ENCODE measurements around the gene PGA4.
A peak's percentile ranks its signal among the peaks of the same experiment; 100 is the strongest.
"Not testable (repeated sequence)": the region's sequence is repeated elsewhere in the genome, so short reads cannot be mapped to it uniquely, and the experiment has no call there.

The PGA4 gene

DNA sequence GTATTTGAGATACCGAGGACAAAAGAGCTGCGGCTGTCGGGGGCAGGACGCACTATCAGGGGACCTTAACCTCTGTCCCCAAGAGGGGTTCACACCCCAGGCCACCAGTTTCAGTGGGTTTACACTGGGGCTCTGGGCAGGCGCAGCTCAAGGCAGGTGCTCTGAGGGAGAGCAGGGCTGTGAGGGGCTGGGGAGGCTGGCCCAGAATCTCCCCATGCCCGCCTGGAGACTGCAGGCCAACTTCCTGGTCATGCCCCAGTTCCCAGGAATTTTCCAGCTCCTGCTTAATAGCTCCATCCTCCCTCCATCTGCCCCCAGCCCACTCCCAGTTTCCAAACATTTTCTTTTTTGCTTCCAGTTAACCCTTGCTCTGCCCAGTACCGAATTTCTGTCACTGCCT lies 26.4 kb upstream of the PGA4 start:
- H3K9me3 Mint-ChIP-seq: no peaks in the 10 kb centered on the region
- H3K36me3 Mint-ChIP-seq: no peaks in the 10 kb centered on the region
- peaks cover 7% of the 10 kb centered on the region for H3K4me1 Mint-ChIP-seq
- no peak overlapping the region for H3K4me3 Mint-ChIP-seq
- H3K27me3 Mint-ChIP-seq: peaks cover 62% of the 10 kb centered on the region
- H3K27ac Mint-ChIP-seq: no peak overlapping the region
- no peak for ATAC-seq

DNA sequence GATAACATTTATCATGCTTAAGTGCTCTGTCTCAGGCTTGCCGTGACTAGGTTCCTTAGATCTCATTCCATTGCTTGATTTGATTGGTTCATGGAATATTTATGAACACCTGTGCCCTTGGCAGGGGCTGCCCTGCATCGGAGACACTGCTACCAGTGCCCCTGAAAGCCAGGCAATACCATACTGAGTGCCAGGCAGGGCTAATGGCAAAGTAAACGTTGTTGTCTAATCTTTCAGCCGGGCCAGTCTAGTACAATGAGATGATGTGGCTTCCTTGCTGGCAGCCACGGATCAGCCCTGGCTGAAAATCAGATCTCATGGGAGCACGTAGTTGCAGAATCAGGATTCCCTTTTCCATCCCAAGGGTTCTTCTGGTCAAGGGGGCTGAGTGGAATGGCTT lies 23.8 kb upstream of the PGA4 start:
- Mint-ChIP-seq H3K27ac (no peak overlapping the region), H3K4me3 (no peak overlapping the region), H3K9me3 (no peaks in the 10 kb centered on the region), H3K36me3 (no peaks in the 10 kb centered on the region), H3K4me1 (no peaks in the 10 kb centered on the region), H3K27me3 (peaks cover 74% of the 10 kb centered on the region)
- no peak for ATAC-seq

DNA sequence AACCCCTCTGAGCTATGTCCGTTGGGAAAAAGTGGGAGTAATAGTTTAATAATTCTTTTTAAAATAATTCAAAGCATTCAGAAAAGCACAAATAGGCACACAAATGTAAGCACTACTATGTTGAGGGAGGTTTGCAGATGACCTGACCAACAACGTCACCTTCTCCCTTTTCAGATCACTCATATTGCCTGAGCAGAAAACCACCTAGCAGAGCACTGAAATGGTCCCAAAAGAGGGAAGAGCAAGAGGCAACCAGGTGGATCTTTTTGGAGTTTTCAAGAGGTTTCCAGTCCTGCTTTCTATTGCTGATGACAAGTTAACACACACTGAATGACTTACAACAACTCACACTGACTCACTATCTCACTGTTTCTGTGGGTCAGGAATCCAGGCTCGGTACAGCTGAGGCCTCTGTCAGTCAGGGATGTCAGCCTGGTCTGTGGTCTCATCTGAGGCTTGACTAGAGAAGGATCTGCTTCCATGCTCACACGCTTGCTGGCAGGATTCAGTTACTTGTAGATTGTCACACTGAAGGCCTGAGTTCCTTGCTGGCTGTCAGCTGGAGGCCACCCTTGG lies 23.1 kb upstream of the PGA4 start:
- no peak for ATAC-seq
- H3K36me3 Mint-ChIP-seq: no peaks in the 10 kb centered on the region
- H3K4me1 Mint-ChIP-seq: no peaks in the 10 kb centered on the region
- no peaks in the 10 kb centered on the region for H3K9me3 Mint-ChIP-seq
- H3K4me3 Mint-ChIP-seq: no peak overlapping the region
- H3K27ac Mint-ChIP-seq: no peak overlapping the region
- peaks cover 72% of the 10 kb centered on the region for H3K27me3 Mint-ChIP-seq

DNA sequence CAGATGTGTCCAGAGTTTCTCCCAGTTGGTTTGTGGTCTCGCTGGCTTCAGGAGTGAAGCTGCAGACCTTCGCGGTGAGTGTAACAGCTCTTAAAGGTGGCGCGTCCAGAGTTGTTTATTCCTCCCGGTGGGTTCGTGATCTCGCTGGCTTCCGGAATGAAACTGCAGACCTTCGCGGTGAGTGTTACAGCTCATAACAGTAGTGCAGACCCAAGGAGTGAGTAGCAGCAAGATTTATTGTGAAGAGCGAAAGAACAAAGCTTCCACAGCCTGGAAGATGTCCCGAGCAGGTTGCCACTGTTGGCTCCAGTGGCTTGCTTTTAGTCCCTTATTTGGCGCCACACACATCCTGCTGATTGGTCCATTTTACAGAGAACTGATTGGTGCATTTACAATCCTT lies 20.7 kb upstream of the PGA4 start:
- H3K4me1 Mint-ChIP-seq: no peaks in the 10 kb centered on the region
- no peaks in the 10 kb centered on the region for H3K9me3 Mint-ChIP-seq
- no peaks in the 10 kb centered on the region for H3K36me3 Mint-ChIP-seq
- H3K4me3 Mint-ChIP-seq: no peak overlapping the region
- H3K27ac Mint-ChIP-seq: no peak overlapping the region
- no peak for ATAC-seq
- H3K27me3 Mint-ChIP-seq: peaks cover 62% of the 10 kb centered on the region

DNA sequence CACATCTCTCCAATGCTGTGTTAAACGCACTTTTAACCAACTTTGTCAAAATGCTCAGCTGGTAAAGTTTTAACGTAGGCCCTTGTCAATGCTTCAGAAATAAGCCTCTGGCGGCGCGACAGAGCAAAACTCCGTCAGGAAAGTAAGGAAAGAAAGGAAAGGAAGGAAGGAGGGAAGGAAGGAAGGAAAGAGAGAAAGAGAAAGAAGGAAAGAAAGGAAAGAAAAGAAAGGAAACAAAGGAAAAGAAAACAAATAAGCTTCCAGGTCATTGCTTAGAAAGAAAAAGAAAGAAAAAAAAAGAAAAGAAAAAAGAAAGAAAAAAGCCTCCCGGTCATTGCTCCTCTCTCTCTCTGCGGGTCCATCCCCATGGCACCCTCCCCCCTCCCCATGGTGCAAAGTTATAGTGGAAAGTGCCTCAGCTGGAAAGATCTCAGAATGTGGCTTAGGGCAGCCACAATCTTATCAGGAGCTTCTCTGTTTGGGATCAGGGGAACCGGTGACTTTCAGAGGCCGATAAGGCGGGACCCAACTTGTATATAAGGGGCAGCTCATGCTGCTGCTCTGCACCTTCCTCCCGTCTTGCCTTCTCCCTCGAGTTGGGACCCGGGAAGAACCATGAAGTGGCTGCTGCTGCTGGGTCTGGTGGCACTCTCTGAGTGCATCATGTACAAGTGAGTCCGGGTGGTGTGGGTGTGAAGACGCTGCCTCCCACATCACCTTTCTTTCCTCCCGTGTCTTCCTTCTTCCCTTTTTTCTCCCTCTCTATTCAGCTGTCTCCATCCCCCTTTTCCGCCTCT lies 19.0 kb upstream of the PGA4 start, which contains the start of gene PGA3:
TSS of gene PGA3 (plus strand) at position 566 of the 797 bp plus-strand sequence. CDS start at position 616, 50 bp downstream.
- not testable (repeated sequence) for H3K4me1 Mint-ChIP-seq, ATAC-seq, H3K27ac Mint-ChIP-seq, H3K4me3 Mint-ChIP-seq, H3K36me3 Mint-ChIP-seq, H3K9me3 Mint-ChIP-seq
- H3K27me3 Mint-ChIP-seq: peaks cover 61% of the 10 kb centered on the region

DNA sequence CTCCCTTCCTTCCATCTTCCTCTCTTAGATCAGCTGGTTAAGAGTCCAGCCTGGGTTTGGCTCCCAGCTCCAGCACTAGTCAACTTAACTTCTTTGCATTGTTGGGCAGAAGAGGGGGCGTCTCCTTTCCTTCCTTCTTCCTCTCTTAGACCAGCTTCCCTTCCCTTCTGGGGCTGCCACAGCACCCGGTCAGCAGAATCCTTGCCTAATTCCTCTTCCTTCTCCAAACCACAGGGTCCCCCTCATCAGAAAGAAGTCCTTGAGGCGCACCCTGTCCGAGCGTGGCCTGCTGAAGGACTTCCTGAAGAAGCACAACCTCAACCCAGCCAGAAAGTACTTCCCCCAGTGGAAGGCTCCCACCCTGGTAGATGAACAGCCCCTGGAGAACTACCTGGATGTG lies 18.3 kb upstream of the PGA4 start:
- not testable (repeated sequence) for H3K27ac Mint-ChIP-seq, H3K4me1 Mint-ChIP-seq, ATAC-seq

DNA sequence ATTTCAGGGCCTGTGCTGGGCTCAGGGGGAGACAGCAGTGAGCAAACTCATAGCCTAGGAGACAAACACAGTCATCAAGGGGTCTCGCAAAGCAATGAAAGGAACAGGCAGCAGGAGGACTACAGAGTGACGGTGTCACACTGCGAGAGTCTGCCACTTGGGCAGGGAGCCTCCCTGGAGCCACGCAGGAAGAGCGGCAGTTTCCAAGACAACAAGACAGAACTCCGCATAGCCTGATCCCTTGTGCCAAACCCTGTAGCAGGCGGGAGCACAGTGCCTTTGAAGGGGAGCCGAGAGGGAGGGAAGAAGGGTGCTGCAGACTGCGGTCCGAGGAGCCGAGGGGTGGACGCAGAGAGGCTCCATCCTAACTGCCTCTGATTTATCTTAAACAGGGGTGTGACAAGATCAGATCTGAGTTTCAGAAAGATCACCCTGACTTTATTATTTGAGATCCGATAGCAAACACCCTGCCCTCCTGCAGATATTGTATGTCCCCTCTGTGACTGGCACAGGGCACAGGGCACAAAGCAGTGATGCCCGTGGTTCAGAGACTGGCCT lies 17.6 kb upstream of the PGA4 start:
- ATAC-seq, H3K36me3 Mint-ChIP-seq, H3K27ac Mint-ChIP-seq, H3K4me3 Mint-ChIP-seq, H3K9me3 Mint-ChIP-seq, H3K4me1 Mint-ChIP-seq: not testable (repeated sequence)
- peaks cover 54% of the 10 kb centered on the region for H3K27me3 Mint-ChIP-seq

More for the DNA sequence above, 18.3 kb upstream of the PGA4 start:
- H3K9me3 Mint-ChIP-seq, H3K36me3 Mint-ChIP-seq, H3K4me3 Mint-ChIP-seq: not testable (repeated sequence)
- H3K27me3 Mint-ChIP-seq: peaks cover 61% of the 10 kb centered on the region

DNA sequence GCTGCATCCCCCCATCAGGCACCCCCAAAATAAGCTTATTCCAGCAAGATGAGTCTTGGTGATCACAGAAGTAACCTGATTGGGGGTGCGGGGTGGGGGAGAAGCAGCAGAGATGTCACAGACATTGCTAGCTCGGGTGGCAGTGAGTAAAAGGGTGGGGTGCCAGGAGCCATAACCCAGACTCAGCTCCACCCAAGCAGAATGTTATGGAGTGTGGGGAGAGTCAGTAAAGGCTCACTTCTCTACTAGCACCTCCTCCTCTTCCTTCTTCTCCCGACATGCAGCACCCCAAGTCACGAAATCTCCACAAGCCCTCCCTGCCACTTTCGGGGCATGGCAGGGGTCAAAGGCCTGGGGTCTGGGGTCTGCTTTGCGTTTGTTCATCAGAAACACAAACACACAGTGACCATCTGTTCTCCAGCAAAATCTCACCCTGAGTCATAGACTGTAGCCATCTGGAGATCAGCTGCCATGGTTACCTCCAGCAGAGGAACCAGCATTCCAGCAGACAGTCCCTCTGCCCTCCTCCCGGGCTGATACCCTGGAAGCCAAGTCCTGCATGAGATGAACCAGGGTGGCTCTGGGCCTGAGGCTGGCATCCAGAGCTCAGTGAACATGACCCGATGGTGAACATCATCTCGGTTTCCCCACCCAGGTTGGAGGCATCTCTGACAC lies 14.4 kb upstream of the PGA4 start:
- H3K9me3 Mint-ChIP-seq, H3K27ac Mint-ChIP-seq, H3K4me1 Mint-ChIP-seq, ATAC-seq, H3K36me3 Mint-ChIP-seq, H3K4me3 Mint-ChIP-seq: not testable (repeated sequence)
- peaks cover 25% of the 10 kb centered on the region for H3K27me3 Mint-ChIP-seq

DNA sequence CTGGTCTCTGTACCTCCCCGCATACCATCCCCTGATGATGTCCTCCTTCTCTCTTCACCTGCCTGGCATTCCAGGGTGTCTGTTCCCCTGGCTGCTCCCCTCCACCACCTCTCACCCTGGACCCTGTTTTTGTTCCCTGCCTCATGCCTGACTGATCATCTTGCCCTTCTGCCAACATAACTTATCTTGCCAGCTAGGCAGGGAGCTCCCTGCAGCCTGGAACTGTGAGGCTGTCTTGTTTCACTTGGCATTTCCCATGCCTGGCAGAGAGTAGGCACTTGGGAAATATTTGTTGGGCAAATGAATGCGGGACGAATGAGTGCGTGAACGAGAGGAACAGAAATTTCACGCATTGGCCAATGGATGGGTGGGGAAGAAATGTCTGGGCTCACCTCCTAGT lies 11.5 kb upstream of the PGA4 start:
- not testable (repeated sequence) for H3K27me3 Mint-ChIP-seq, H3K9me3 Mint-ChIP-seq, H3K27ac Mint-ChIP-seq, ATAC-seq, H3K36me3 Mint-ChIP-seq, H3K4me3 Mint-ChIP-seq, H3K4me1 Mint-ChIP-seq

DNA sequence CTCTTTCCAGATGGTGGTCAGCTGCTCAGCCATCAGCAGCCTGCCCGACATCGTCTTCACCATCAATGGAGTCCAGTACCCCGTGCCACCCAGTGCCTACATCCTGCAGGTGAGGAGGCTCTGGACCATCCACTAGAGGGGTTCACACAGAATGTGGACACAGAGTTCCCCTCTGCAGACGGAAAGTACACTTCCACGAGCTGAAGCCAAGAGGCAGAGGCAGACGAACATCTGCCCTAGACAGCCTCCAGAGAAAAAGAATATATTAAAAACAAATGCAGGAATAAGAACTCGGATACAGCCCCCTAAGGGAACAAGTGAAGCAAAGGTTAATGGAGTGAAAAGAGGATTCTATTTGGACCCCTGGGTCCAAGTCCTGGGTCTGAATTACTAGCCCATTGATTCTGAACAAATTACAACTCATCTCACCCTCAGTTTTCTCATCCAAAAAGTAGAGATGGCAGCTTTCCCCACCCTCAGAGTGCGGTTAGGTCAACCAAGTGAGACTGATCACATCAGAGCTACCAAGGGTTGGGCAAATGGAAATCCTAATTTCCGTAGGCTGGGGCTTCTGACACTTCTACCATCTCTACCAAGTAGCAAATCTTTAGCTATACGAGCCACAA lies 10.7 kb upstream of the PGA4 start:
- H3K9me3 Mint-ChIP-seq, H3K4me1 Mint-ChIP-seq, H3K27ac Mint-ChIP-seq, H3K27me3 Mint-ChIP-seq, H3K4me3 Mint-ChIP-seq, ATAC-seq, H3K36me3 Mint-ChIP-seq: not testable (repeated sequence)

DNA sequence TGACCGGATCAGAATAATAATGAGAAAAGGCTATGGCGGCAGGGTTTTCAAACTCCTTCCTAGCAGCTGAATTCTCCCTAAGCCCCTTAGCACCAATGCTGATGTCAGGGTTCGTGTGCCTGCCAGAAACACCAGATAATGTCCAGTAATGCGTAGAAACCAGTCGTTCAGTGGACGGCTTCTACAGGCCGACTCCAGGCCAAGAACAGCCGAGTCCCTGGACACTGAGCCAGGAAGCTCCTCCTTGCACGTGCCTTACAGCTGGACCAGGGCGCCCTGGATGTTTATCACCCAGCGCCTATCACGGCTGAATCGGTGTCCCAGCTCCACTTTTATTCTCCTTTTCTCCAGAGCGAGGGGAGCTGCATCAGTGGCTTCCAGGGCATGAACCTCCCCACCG lies 9.9 kb upstream of the PGA4 start:
- not testable (repeated sequence) for H3K9me3 Mint-ChIP-seq, H3K27ac Mint-ChIP-seq, H3K36me3 Mint-ChIP-seq, ATAC-seq, H3K4me1 Mint-ChIP-seq, H3K27me3 Mint-ChIP-seq, H3K4me3 Mint-ChIP-seq

DNA sequence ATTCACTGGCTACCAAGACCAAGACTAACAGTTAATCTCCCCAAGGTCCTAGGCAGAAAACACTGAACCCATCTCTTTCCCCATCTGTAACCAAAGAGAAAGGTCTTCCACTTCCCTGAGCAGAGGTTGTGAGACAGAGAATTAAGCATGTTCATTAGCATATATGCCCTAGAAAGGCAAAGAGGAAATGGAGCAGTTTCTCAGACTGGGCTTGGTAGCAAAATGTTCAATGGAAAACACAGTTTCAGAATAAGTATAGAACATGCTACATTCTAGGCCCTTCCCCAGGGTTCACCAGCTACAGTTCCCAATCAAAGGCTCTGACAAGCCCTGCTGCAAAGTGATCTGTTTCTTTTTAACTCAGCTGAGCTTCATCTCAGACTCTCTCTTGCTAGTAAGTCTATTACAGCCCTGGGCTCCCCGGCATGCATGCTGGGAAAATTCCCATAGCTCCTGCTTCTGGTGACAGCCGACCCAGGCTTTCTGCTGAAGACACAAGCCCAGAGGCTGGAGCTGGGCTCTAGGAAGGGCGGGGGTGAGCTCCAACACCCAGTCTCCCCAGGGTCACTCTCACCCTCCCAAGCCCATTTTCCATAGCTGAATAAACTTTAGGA lies 8.3 kb upstream of the PGA4 start:
- not testable (repeated sequence) for H3K27me3 Mint-ChIP-seq, H3K27ac Mint-ChIP-seq, H3K4me1 Mint-ChIP-seq, H3K4me3 Mint-ChIP-seq, H3K36me3 Mint-ChIP-seq, H3K9me3 Mint-ChIP-seq
- ATAC-seq: peak; percentile 49

DNA sequence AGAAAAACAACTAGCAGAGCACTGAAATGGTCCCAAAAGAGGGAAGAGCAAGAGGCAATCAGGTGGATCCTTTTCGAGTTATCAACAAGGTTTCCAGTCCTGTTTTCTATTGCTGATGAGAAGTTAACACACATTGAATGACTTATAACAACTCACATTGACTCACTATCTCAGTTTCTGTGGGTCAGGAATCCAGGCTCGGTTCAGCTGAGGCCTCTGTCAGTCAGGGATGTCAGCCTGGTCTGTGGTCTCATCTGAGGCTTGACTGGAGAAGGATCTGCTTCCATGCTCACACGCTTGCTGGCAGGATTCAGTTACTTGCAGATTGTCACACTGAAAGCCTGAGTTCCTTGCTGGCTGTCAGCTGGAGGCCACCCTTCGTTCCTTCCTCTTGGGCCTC lies 3.8 kb upstream of the PGA4 start:
- not testable (repeated sequence) for H3K9me3 Mint-ChIP-seq, ATAC-seq, H3K4me3 Mint-ChIP-seq, H3K27me3 Mint-ChIP-seq, H3K4me1 Mint-ChIP-seq, H3K27ac Mint-ChIP-seq, H3K36me3 Mint-ChIP-seq

DNA sequence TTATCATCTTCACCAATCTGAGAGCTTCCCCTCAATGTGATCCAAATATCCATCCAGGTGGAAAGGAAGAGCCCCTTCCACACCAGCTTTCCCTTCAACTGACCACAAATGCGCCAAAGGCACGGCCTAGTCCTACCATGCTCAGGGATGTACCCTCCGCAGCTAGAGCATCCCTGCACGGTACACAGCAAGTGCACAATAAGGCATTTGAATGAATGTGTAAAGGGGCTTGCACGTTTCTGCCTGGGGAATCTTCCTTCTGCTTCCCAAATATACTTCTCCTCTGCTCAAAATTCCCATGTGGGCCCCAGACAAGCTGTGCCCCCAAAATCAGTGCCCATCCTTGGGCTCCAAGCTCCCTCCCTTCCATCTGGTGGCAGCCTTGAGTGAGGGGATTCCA lies 3.1 kb upstream of the PGA4 start:
- not testable (repeated sequence) for ATAC-seq, H3K27ac Mint-ChIP-seq, H3K4me3 Mint-ChIP-seq, H3K27me3 Mint-ChIP-seq, H3K4me1 Mint-ChIP-seq, H3K9me3 Mint-ChIP-seq, H3K36me3 Mint-ChIP-seq

DNA sequence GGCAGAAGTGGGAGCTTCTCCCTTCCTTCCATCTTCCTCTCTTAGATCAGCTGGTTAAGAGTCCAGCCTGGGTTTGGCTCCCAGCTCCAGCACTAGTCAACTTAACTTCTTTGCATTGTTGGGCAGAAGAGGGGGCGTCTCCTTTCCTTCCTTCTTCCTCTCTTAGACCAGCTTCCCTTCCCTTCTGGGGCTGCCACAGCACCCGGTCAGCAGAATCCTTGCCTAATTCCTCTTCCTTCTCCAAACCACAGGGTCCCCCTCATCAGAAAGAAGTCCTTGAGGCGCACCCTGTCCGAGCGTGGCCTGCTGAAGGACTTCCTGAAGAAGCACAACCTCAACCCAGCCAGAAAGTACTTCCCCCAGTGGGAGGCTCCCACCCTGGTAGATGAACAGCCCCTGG lies 545 bp downstream of the PGA4 start:
- H3K9me3 Mint-ChIP-seq, ATAC-seq, H3K4me1 Mint-ChIP-seq, H3K27ac Mint-ChIP-seq, H3K27me3 Mint-ChIP-seq, H3K36me3 Mint-ChIP-seq, H3K4me3 Mint-ChIP-seq: not testable (repeated sequence)
